ENCODE results near the gene LDOC1.

DNA sequence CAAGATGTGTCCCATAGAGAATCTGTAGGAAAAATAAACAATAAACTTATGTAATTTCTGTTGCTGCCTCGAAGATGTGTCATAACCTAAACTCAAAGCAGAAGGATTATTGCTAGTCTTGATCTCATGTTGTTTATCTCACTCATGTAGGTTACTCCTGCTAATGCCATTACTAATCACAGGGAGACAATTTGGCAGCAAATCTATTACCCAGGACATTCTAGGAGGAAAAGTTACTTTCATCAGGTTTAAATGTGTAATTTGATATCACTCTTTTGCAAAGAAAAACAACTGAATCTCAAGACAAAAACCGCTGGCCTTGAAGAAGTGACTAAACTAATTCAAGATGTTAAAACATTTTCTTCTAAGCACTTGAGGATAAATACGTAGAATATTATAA lies 34.0 kb downstream of the LDOC1 start:
- TF ChIP-seq, protein P1, sequence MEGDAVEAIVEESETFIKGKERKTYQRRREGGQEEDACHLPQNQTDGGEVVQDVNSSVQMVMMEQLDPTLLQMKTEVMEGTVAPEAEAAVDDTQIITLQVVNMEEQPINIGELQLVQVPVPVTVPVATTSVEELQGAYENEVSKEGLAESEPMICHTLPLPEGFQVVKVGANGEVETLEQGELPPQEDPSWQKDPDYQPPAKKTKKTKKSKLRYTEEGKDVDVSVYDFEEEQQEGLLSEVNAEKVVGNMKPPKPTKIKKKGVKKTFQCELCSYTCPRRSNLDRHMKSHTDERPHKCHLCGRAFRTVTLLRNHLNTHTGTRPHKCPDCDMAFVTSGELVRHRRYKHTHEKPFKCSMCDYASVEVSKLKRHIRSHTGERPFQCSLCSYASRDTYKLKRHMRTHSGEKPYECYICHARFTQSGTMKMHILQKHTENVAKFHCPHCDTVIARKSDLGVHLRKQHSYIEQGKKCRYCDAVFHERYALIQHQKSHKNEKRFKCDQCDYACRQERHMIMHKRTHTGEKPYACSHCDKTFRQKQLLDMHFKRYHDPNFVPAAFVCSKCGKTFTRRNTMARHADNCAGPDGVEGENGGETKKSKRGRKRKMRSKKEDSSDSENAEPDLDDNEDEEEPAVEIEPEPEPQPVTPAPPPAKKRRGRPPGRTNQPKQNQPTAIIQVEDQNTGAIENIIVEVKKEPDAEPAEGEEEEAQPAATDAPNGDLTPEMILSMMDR (IDR thresholded peaks at IDR 0.05 in 2 of 3, conservative IDR thresholded peaks at IDR 0.05 in 1 of 3; ENCODE audit: borderline replicate concordance in 1 of 3, insufficient read depth in 1 of 3, low read depth in 2 of 3, low read length in 2 of 3) = no peak
- TF ChIP-seq SRF (IDR thresholded peaks at IDR 0.05; ENCODE audit: low read depth) = no peak
- no peak for TF ChIP-seq POLR2AphosphoS5 (IDR thresholded peaks at IDR 0.05; ENCODE audit: low read depth, low read length)
- no peak for TF ChIP-seq EZH2phosphoT487 (IDR thresholded peaks at IDR 0.05; ENCODE audit: borderline replicate concordance)
- no peak for TF ChIP-seq EGR1 (IDR thresholded peaks at IDR 0.05; ENCODE audit: low read depth)
- TF ChIP-seq CBX3 (IDR thresholded peaks at IDR 0.05; ENCODE audit: low read depth) = no peak
- no peak for TF ChIP-seq ZNF274 (IDR thresholded peaks at IDR 0.05; ENCODE audit: low read depth, low read length)
- no peak for TF ChIP-seq EZH2 (IDR thresholded peaks at IDR 0.05)
- TF ChIP-seq POLR2A (IDR thresholded peaks at IDR 0.05; ENCODE audit: borderline replicate concordance, extremely low read depth, insufficient read depth, insufficient read length) = no peak
- no peak for TF ChIP-seq CEBPB (IDR thresholded peaks at IDR 0.05; ENCODE audit: low read depth)
- TF ChIP-seq ZFX (IDR thresholded peaks at IDR 0.05) = no peak
- TF ChIP-seq SP1 (IDR thresholded peaks at IDR 0.05; ENCODE audit: low read depth) = no peak
